ENCODE measurements around the gene TBC1D9. TPM values are rescaled to one million over a fixed set of nuclear protein-coding genes. Genes with fewer than 3 reads are reported as not detected.

Gene TBC1D9
- total RNA-seq, 1 experiment from 2014 or later: 21.7 TPM

- no TSS peak for BruUV-seq (replicated peaks)
- Histone ChIP-seq H3K36me3 (ENCODE audit: control insufficient read depth, insufficient read depth, low read length) (no peaks in the 10 kb centered on the region), H3K27ac (ENCODE audit: low read length) (no peak overlapping the region), H3K9me3 (ENCODE audit: control insufficient read depth, insufficient read depth, low read depth, low read length) (no peaks in the 10 kb centered on the region), H3K4me1 (ENCODE audit: control insufficient read depth, insufficient read depth, low read length) (no peaks in the 10 kb centered on the region), H3K27me3 (ENCODE audit: control insufficient read depth, insufficient read depth, low read length) (no peaks in the 10 kb centered on the region), H3K4me3 (ENCODE audit: low read depth in 2 of 2, low read length in 2 of 2) (no peak overlapping the region)
- in situ Hi-C loops (cut with HindIII; ENCODE audit: low pct_unique_long_range_greater_than_20kb, low sequenced_read_pairs): no loop called here
- no peak for TF ChIP-seq TCF7L2 (IDR thresholded peaks at IDR 0.05; ENCODE audit: low read depth, low read length)
- no peak for TF ChIP-seq POLR2AphosphoS5 (IDR thresholded peaks at IDR 0.05; ENCODE audit: low read depth, low read length)
- no peak for TF ChIP-seq CTCF (IDR thresholded peaks at IDR 0.05)
- TF ChIP-seq REST (IDR thresholded peaks at IDR 0.05; ENCODE audit: insufficient read depth in 1 of 2, low read depth in 2 of 2, low read length in 1 of 2): no peak
- no peak for TF ChIP-seq SIN3A (IDR thresholded peaks at IDR 0.05; ENCODE audit: borderline replicate concordance, insufficient read depth, low read depth, low read length)
- DNase-seq (ENCODE audit: low read depth, low spot score) (no peak), ATAC-seq (no peak)
- ChIA-PET POLR2A (interaction anchor here (0.6 kb wide), 1 partner anchor 61 kb away, joined by 3 read pairs; the partner anchor contains the start of gene TBC1D9), CTCF (no interaction called here)
- intact Hi-C loops (cut with micrococcal nuclease; ENCODE audit: unreplicated experiment): no loop called here
Measured at GRCh38 chr4:140695483-140695882, 60.7 kb downstream of the TBC1D9 start.

- H3K4me3 ChIP-seq (ENCODE audit: low read depth in 2 of 2, low read length in 2 of 2): no peak overlapping the region
- no peaks in the 10 kb centered on the region for H3K9me3 ChIP-seq (ENCODE audit: control insufficient read depth, insufficient read depth, low read depth, low read length)
- no peaks in the 10 kb centered on the region for H3K27me3 ChIP-seq (ENCODE audit: control insufficient read depth, insufficient read depth, low read length)
- no peak for ATAC-seq
- H3K36me3 ChIP-seq (ENCODE audit: control insufficient read depth, insufficient read depth, low read length): no peaks in the 10 kb centered on the region
- in situ Hi-C loops (cut with HindIII; ENCODE audit: low pct_unique_long_range_greater_than_20kb, low sequenced_read_pairs): no loop called here
- TF ChIP-seq SIN3A (IDR thresholded peaks at IDR 0.05; ENCODE audit: borderline replicate concordance, insufficient read depth, low read depth, low read length): no peak
- TF ChIP-seq CTCF (IDR thresholded peaks at IDR 0.05): no peak
- CTCF ChIA-PET: no interaction called here
- POLR2A ChIA-PET: interaction anchor here (0.6 kb wide), 1 partner anchor 1259 kb away, joined by 3 read pairs; no protein-coding TSS in a partner anchor
- BruUV-seq (replicated peaks): no TSS peak
- no peak overlapping the region for H3K27ac ChIP-seq (ENCODE audit: low read length)
- no peak for DNase-seq (ENCODE audit: low read depth, low spot score)
- intact Hi-C loops (cut with micrococcal nuclease; ENCODE audit: unreplicated experiment): no loop called here
- H3K4me1 ChIP-seq (ENCODE audit: control insufficient read depth, insufficient read depth, low read length): no peaks in the 10 kb centered on the region
Measured at GRCh38 chr4:140693562-140693961, 62.6 kb downstream of the TBC1D9 start.
